ENCODE results near the gene BICDL2. TPM values are rescaled to one million over a fixed set of nuclear protein-coding genes. Genes with fewer than 3 reads are reported as not detected.

The BICDL2 gene
- total RNA-seq, 1 experiment from 2014 or later: 0.25 TPM

GRCh38 chr16:3010510-3010909 lies 26.2 kb downstream of the BICDL2 start:
- no peak for DNase-seq (ENCODE audit: low spot score)

GRCh38 chr16:3009568-3010390 lies 27.0 kb downstream of the BICDL2 start:
- DNase-seq (ENCODE audit: low spot score): no peak

- no peak for DNase-seq (ENCODE audit: low spot score)
These were observed 28.1 kb downstream of the BICDL2 start for GRCh38 chr16:3008690-3009037.

- DNase-seq (ENCODE audit: low spot score): no peak
These were observed 28.6 kb downstream of the BICDL2 start for GRCh38 chr16:3007957-3008689.

GRCh38 chr16:3007059-3007956 lies 29.4 kb downstream of the BICDL2 start:
- DNase-seq (ENCODE audit: low spot score): no peak

- DNase-seq (ENCODE audit: low spot score): no peak
These were observed 31.9 kb downstream of the BICDL2 start for GRCh38 chr16:3004781-3005284.

GRCh38 chr16:3004319-3004718 lies 32.4 kb downstream of the BICDL2 start:
- DNase-seq (ENCODE audit: low spot score): no peak

- DNase-seq (ENCODE audit: low spot score): peak; percentile 98
These were observed 33.0 kb downstream of the BICDL2 start for GRCh38 chr16:3003582-3004270.

- DNase-seq (ENCODE audit: low spot score): no peak
These were observed 35.4 kb downstream of the BICDL2 start for GRCh38 chr16:3001316-3001715.

- DNase-seq (ENCODE audit: low spot score): no peak
These were observed 36.2 kb downstream of the BICDL2 start for GRCh38 chr16:3000540-3000939.

GRCh38 chr16:2999929-3000328 lies 36.8 kb downstream of the BICDL2 start:
- no peak for DNase-seq (ENCODE audit: low spot score)

GRCh38 chr16:2996298-2996697 lies 40.4 kb downstream of the BICDL2 start:
- no peak for DNase-seq (ENCODE audit: low spot score)

- DNase-seq (ENCODE audit: low spot score): no peak
These were observed 44.2 kb downstream of the BICDL2 start for GRCh38 chr16:2992383-2993081.

- no peak for DNase-seq (ENCODE audit: low spot score)
These were observed 45.0 kb downstream of the BICDL2 start for GRCh38 chr16:2991566-2992261.

- no peak for DNase-seq (ENCODE audit: low spot score)
These were observed 45.9 kb downstream of the BICDL2 start for GRCh38 chr16:2990891-2991290.

GRCh38 chr16:2988590-2989099 lies 48.1 kb downstream of the BICDL2 start:
- DNase-seq (ENCODE audit: low spot score): no peak

- no peak for DNase-seq (ENCODE audit: low spot score)
These were observed 48.9 kb downstream of the BICDL2 start for GRCh38 chr16:2987833-2988232.

- no peak for DNase-seq (ENCODE audit: low spot score)
These were observed 49.5 kb downstream of the BICDL2 start for GRCh38 chr16:2987286-2987685.

GRCh38 chr16:2986623-2987188 lies 50.0 kb downstream of the BICDL2 start:
- no peak for DNase-seq (ENCODE audit: low spot score)
